Nephron (organoid): ENCODE results near the gene SPECC1L.

Experiments
- H3K27ac Mint-ChIP-seq, 3 experiments: 2 replicates each; pipeline ENCODE4 v1.8.0; 2020; ENCODE audit warnings: mixed read lengths in 3 of 3, mild to moderate bottlenecking in 2 of 3, moderate library complexity in 1 of 3
- H3K27me3 Mint-ChIP-seq: 2 replicates; pipeline ENCODE4 v1.8.0; 2021; ENCODE audit warnings: low read depth, mild to moderate bottlenecking, moderate library complexity, mixed read lengths
- H3K36me3 Mint-ChIP-seq: 2 replicates; pipeline ENCODE4 v1.8.0; 2020; ENCODE audit warnings: low read depth, mixed read lengths
- H3K4me1 Mint-ChIP-seq: 2 replicates; pipeline ENCODE4 v1.8.0; 2020; ENCODE audit warnings: mixed read lengths
- H3K4me3 Mint-ChIP-seq, 3 experiments: 2 replicates each; pipeline ENCODE4 v1.8.0; 2020; ENCODE audit warnings: mild to moderate bottlenecking in 3 of 3, mixed read lengths in 3 of 3, moderate library complexity in 2 of 3
- H3K9me3 Mint-ChIP-seq: 2 replicates; pipeline ENCODE4 v1.8.0; 2020; ENCODE audit warnings: mixed read lengths
- TF ChIP-seq, protein P1 (sequence below), 3 experiments: fragments of 200-600 bp; sonication (generic); IDR thresholded peaks; one replicate each; pipeline ENCODE4 v1.5.0; 2021; ENCODE audit warnings: antibody characterized with exemption in 3 of 3; ENCODE audit not compliant: unreplicated experiment in 3 of 3

Gene SPECC1L

GRCh38 chr22:24326266-24326665 is 55.6 kb downstream of the SPECC1L start:
- Mint-ChIP-seq H3K27ac (no peak overlapping the region), H3K4me3 (no peak overlapping the region), H3K4me1 (no peaks in the 10 kb centered on the region), H3K27me3 (no peaks in the 10 kb centered on the region), H3K36me3 (peaks cover 72% of the 10 kb centered on the region), H3K9me3 (no peaks in the 10 kb centered on the region)
- TF ChIP-seq, protein P1, sequence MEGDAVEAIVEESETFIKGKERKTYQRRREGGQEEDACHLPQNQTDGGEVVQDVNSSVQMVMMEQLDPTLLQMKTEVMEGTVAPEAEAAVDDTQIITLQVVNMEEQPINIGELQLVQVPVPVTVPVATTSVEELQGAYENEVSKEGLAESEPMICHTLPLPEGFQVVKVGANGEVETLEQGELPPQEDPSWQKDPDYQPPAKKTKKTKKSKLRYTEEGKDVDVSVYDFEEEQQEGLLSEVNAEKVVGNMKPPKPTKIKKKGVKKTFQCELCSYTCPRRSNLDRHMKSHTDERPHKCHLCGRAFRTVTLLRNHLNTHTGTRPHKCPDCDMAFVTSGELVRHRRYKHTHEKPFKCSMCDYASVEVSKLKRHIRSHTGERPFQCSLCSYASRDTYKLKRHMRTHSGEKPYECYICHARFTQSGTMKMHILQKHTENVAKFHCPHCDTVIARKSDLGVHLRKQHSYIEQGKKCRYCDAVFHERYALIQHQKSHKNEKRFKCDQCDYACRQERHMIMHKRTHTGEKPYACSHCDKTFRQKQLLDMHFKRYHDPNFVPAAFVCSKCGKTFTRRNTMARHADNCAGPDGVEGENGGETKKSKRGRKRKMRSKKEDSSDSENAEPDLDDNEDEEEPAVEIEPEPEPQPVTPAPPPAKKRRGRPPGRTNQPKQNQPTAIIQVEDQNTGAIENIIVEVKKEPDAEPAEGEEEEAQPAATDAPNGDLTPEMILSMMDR (IDR thresholded peaks at IDR 0.05; ENCODE audit: unreplicated experiment in 3 of 3), result no peak

- H3K4me1 Mint-ChIP-seq, result no peaks in the 10 kb centered on the region
- H3K4me3 Mint-ChIP-seq, result no peak overlapping the region
- H3K36me3 Mint-ChIP-seq, result peaks cover 62% of the 10 kb centered on the region
- no peaks in the 10 kb centered on the region for H3K27me3 Mint-ChIP-seq
- H3K9me3 Mint-ChIP-seq, result no peaks in the 10 kb centered on the region
- H3K27ac Mint-ChIP-seq, result no peak overlapping the region
- TF ChIP-seq, protein P1 (IDR thresholded peaks at IDR 0.05; ENCODE audit: unreplicated experiment in 3 of 3), result no peak
Observed at GRCh38 chr22:24327832-24328231, 57.2 kb downstream of the SPECC1L start.

DNA sequence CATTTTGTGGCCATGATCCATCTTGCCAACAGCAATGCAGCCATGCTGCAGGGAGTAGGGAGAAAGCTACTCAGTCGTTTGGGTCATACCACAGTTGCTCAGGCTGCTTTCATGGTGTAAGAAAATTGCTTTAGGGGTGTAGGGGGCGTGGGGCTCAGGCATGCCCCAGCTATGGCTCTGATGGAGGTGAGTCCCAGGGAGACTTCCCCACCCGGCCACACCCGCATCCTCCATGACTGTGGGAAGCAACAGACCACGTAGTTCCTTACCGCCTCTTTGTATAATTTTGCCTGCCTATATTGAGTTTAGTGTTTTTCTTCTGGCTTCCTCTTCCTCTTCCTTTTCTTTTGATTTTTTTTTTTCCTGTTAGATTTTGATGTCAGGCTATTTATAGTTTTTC is 58.8 kb downstream of the SPECC1L start:
- Mint-ChIP-seq H3K27ac (no peak overlapping the region), H3K4me3 (no peak overlapping the region)
- TF ChIP-seq, protein P1 (IDR thresholded peaks at IDR 0.05; ENCODE audit: unreplicated experiment in 3 of 3), result no peak

DNA sequence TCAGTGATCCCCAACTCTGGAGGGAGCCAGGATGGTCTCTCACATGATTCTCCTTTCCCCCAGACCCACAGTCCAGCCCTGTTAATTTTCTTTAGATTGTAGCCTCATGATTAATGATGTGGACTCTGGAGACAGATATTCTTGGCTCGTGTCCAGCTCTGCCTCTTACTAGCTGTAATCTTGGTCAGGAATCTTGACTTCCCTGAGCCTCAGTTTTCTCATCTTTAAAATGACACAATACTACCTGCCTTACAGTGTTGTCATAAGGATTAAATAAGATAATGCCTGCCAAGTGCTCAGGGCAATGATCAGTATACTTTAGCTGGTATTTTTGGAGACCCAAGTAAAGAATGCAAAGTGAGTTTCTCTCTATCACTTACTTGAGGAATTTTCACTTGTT is 60.0 kb downstream of the SPECC1L start:
- Mint-ChIP-seq H3K9me3 (no peaks in the 10 kb centered on the region), H3K4me3 (no peak overlapping the region), H3K36me3 (peaks cover 63% of the 10 kb centered on the region), H3K27me3 (no peaks in the 10 kb centered on the region), H3K4me1 (no peaks in the 10 kb centered on the region), H3K27ac (no peak overlapping the region)
- TF ChIP-seq, protein P1 (IDR thresholded peaks at IDR 0.05; ENCODE audit: unreplicated experiment in 3 of 3), result no peak

More for the DNA sequence above, 58.8 kb downstream of the SPECC1L start:
- Mint-ChIP-seq H3K4me1 (no peaks in the 10 kb centered on the region), H3K9me3 (no peaks in the 10 kb centered on the region), H3K27me3 (no peaks in the 10 kb centered on the region), H3K36me3 (peaks cover 60% of the 10 kb centered on the region)

- Mint-ChIP-seq H3K36me3 (peaks cover 62% of the 10 kb centered on the region), H3K4me3 (no peak overlapping the region), H3K9me3 (no peaks in the 10 kb centered on the region), H3K27me3 (no peaks in the 10 kb centered on the region), H3K4me1 (no peaks in the 10 kb centered on the region), H3K27ac (no peak overlapping the region)
- TF ChIP-seq, protein P1 (IDR thresholded peaks at IDR 0.05; ENCODE audit: unreplicated experiment in 3 of 3), result no peak
Observed at GRCh38 chr22:24331468-24332440, 61.1 kb downstream of the SPECC1L start.

GRCh38 chr22:24333301-24333700 is 62.7 kb downstream of the SPECC1L start:
- Mint-ChIP-seq H3K4me3 (no peak overlapping the region), H3K36me3 (peaks cover 62% of the 10 kb centered on the region), H3K9me3 (no peaks in the 10 kb centered on the region), H3K27ac (no peak overlapping the region), H3K27me3 (no peaks in the 10 kb centered on the region), H3K4me1 (no peaks in the 10 kb centered on the region)
- TF ChIP-seq, protein P1 (IDR thresholded peaks at IDR 0.05; ENCODE audit: unreplicated experiment in 3 of 3), result no peak
